Neural progenitor cell (in vitro differentiated cells): ENCODE data around the gene LRP3. TPM values are rescaled to one million over a fixed set of nuclear protein-coding genes. Genes with fewer than 3 reads are reported as not detected.
"Not testable (repeated sequence)": the region's sequence is repeated elsewhere in the genome, so short reads cannot be mapped to it uniquely, and the experiment has no call there.

Experiments used
- DNase-seq: peaks from one replicate; pipeline ENCODE4 v3.0.0-alpha.2; 2016; ENCODE audit warnings: low spot score
- H2AFZ ChIP-seq: fragments of 200-600 bp; sonication (generic); replicated peaks from 2 replicates; pipeline ENCODE4 v1.6.1; 2016; ENCODE audit warnings: antibody characterized with exemption
- H3F3A ChIP-seq: fragments of 200-600 bp; sonication (generic); 2 replicates; pipeline ENCODE4 v1.6.1; 2016; ENCODE audit warnings: antibody characterized with exemption, low read depth
- H3K27ac ChIP-seq: fragments of 200-600 bp; sonication (generic); 2 replicates; pipeline ENCODE4 v1.5.1; 2016; ENCODE audit warnings: mild to moderate bottlenecking
- H3K27me3 ChIP-seq: fragments of 200-600 bp; sonication (generic); 2 replicates; pipeline ENCODE4 v1.6.1; 2016; ENCODE audit warnings: mild to moderate bottlenecking, moderate library complexity
- H3K36me3 ChIP-seq: fragments of 200-600 bp; sonication (generic); 2 replicates; pipeline ENCODE4 v1.5.1; 2016
- H3K4me1 ChIP-seq: fragments of 200-600 bp; sonication (generic); 2 replicates; pipeline ENCODE4 v1.6.1; 2016; ENCODE audit warnings: mixed run types
- H3K4me2 ChIP-seq: fragments of 200-600 bp; sonication (generic); 2 replicates; pipeline ENCODE4 v1.6.1; 2016
- H3K4me3 ChIP-seq: fragments of 200-600 bp; sonication (generic); 2 replicates; pipeline ENCODE4 v1.5.1; 2016
- H3K79me2 ChIP-seq: fragments of 200-600 bp; sonication (generic); 2 replicates; pipeline ENCODE4 v1.6.1; 2016; ENCODE audit warnings: low read depth
- H3K9ac ChIP-seq: fragments of 200-600 bp; sonication (generic); 2 replicates; pipeline ENCODE4 v1.6.1; 2016
- H3K9me3 ChIP-seq: fragments of 200-600 bp; sonication (generic); 2 replicates; pipeline ENCODE4 v1.5.1; 2016; ENCODE audit warnings: low read depth
- H4K20me1 ChIP-seq: fragments of 200-600 bp; sonication (generic); 2 replicates; pipeline ENCODE4 v1.6.1; 2016; ENCODE audit warnings: low read depth
- H3K27ac Mint-ChIP-seq: 3 replicates; pipeline ENCODE4 v1.8.0; 2021; ENCODE audit warnings: mixed read lengths
- H3K27me3 Mint-ChIP-seq: 2 replicates; pipeline ENCODE4 v1.8.0; 2022; ENCODE audit warnings: low read depth, mild to moderate bottlenecking, inconsistent platforms, moderate library complexity, mixed read lengths; ENCODE audit not compliant: insufficient read depth
- H3K36me3 Mint-ChIP-seq: 3 replicates; pipeline ENCODE4 v1.8.0; 2021; ENCODE audit warnings: mixed read lengths
- H3K4me1 Mint-ChIP-seq: 3 replicates; pipeline ENCODE4 v1.8.0; 2021; ENCODE audit warnings: mixed read lengths
- H3K4me3 Mint-ChIP-seq: 3 replicates; pipeline ENCODE4 v1.8.0; 2021; ENCODE audit warnings: mild to moderate bottlenecking, moderate library complexity, mixed read lengths
- H3K9me3 Mint-ChIP-seq: 3 replicates; pipeline ENCODE4 v1.8.0; 2020; ENCODE audit warnings: mixed read lengths
- CTCF ChIP-seq: fragments of 200-600 bp; sonication (generic); IDR thresholded peaks from 2 replicates; pipeline ENCODE4 v1.5.1; 2017; ENCODE audit warnings: antibody characterized with exemption, mild to moderate bottlenecking
- EZH2 ChIP-seq: fragments of 200-600 bp; sonication (generic); IDR thresholded peaks from 2 replicates; pipeline ENCODE4 v1.6.1; 2017; ENCODE audit warnings: antibody characterized with exemption, mild to moderate bottlenecking, moderate library complexity
- EZH2phosphoT487 ChIP-seq: fragments of 200-600 bp; sonication (generic); IDR thresholded peaks from 2 replicates; pipeline ENCODE4 v1.6.1; 2017; ENCODE audit warnings: antibody characterized with exemption
- total RNA-seq: library from RNA; depleted of rRNA; stranded (reverse); fragments of >200 nt; gene quantifications from 2 replicates; pipeline ENCODE4 v1.2.3, GENCODE V29; 2015; ENCODE audit warnings: low replicate concordance

LRP3 gene
- total RNA-seq, 1 donor from 2014 or later: 7.5 TPM

- no peak for DNase-seq
- Histone ChIP-seq H3K4me3 (no peak overlapping the region), H3K27ac (no peak overlapping the region), H3K4me2 (no peak overlapping the region), H3K79me2 (no peaks in the 10 kb centered on the region), H3K9ac (no peak overlapping the region), H3K27me3 (no peaks in the 10 kb centered on the region), H4K20me1 (no peaks in the 10 kb centered on the region), H3F3A (no peaks in the 10 kb centered on the region), H3K4me1 (no peaks in the 10 kb centered on the region), H3K9me3 (no peaks in the 10 kb centered on the region), H3K36me3 (no peaks in the 10 kb centered on the region), H2AFZ (no peak overlapping the region)
- Mint-ChIP-seq H3K27ac (no peak overlapping the region), H3K27me3 (peaks cover 7% of the 10 kb centered on the region), H3K4me3 (no peak overlapping the region), H3K36me3 (no peaks in the 10 kb centered on the region), H3K9me3 (no peaks in the 10 kb centered on the region), H3K4me1 (no peaks in the 10 kb centered on the region)
- no peak for TF ChIP-seq EZH2phosphoT487
Observed at GRCh38 chr19:33150852-33151518, 43.1 kb upstream of the LRP3 start.

- Histone ChIP-seq H3K79me2 (no peaks in the 10 kb centered on the region), H3K27ac (no peak overlapping the region), H3K4me2 (no peak overlapping the region), H3K27me3 (no peaks in the 10 kb centered on the region), H3F3A (no peaks in the 10 kb centered on the region), H3K9ac (no peak overlapping the region), H3K36me3 (no peaks in the 10 kb centered on the region), H4K20me1 (no peaks in the 10 kb centered on the region), H3K4me3 (no peak overlapping the region), H2AFZ (no peak overlapping the region), H3K9me3 (no peaks in the 10 kb centered on the region), H3K4me1 (no peaks in the 10 kb centered on the region)
- H3K4me1 Mint-ChIP-seq: no peaks in the 10 kb centered on the region
- no peak overlapping the region for H3K4me3 Mint-ChIP-seq
- no peaks in the 10 kb centered on the region for H3K36me3 Mint-ChIP-seq
- no peak overlapping the region for H3K27ac Mint-ChIP-seq
- TF ChIP-seq EZH2phosphoT487 (no peak), CTCF (no peak), EZH2 (no peak)
- no peak for DNase-seq
- H3K9me3 Mint-ChIP-seq: no peaks in the 10 kb centered on the region
- H3K27me3 Mint-ChIP-seq: peaks cover 5% of the 10 kb centered on the region
Observed at GRCh38 chr19:33152176-33152575, 42.0 kb upstream of the LRP3 start.

GRCh38 chr19:33152625-33153024 lies 41.5 kb upstream of the LRP3 start:
- not testable (repeated sequence) for H3K36me3 Mint-ChIP-seq, H3K79me2 ChIP-seq, H3K9me3 Mint-ChIP-seq, DNase-seq, H3K36me3 ChIP-seq, H4K20me1 ChIP-seq, H3K27ac Mint-ChIP-seq, H3F3A ChIP-seq, H3K27ac ChIP-seq, H3K9ac ChIP-seq, H3K4me3 ChIP-seq, H2AFZ ChIP-seq, H3K9me3 ChIP-seq, H3K4me1 ChIP-seq, H3K4me1 Mint-ChIP-seq, H3K4me3 Mint-ChIP-seq, H3K4me2 ChIP-seq, H3K27me3 Mint-ChIP-seq, H3K27me3 ChIP-seq

- H3K9me3 ChIP-seq, H4K20me1 ChIP-seq, H3K9ac ChIP-seq, H3K9me3 Mint-ChIP-seq, H3K4me3 ChIP-seq, H3F3A ChIP-seq, H3K27ac ChIP-seq, DNase-seq, H3K4me2 ChIP-seq, H2AFZ ChIP-seq, H3K79me2 ChIP-seq, H3K4me1 ChIP-seq, H3K4me1 Mint-ChIP-seq, H3K27ac Mint-ChIP-seq, H3K27me3 ChIP-seq, H3K36me3 Mint-ChIP-seq, H3K27me3 Mint-ChIP-seq, H3K36me3 ChIP-seq, H3K4me3 Mint-ChIP-seq: not testable (repeated sequence)
Observed at GRCh38 chr19:33154313-33154712, 39.8 kb upstream of the LRP3 start.

- peaks cover 2% of the 10 kb centered on the region for H3K36me3 Mint-ChIP-seq
- no peaks in the 10 kb centered on the region for H3K9me3 ChIP-seq
- peaks cover 7% of the 10 kb centered on the region for H3K27me3 Mint-ChIP-seq
- no peak overlapping the region for H3K4me2 ChIP-seq
- no peaks in the 10 kb centered on the region for H3K36me3 ChIP-seq
- H2AFZ ChIP-seq: no peak overlapping the region
- H3K79me2 ChIP-seq: no peaks in the 10 kb centered on the region
- no peaks in the 10 kb centered on the region for H3K4me1 ChIP-seq
- no peak overlapping the region for H3K27ac Mint-ChIP-seq
- no peak overlapping the region for H3K4me3 ChIP-seq
- H3K4me3 Mint-ChIP-seq: no peak overlapping the region
- no peak overlapping the region for H3K27ac ChIP-seq
- H3K27me3 ChIP-seq: no peaks in the 10 kb centered on the region
- no peak for TF ChIP-seq EZH2phosphoT487
- no peak for TF ChIP-seq EZH2
- no peak for TF ChIP-seq CTCF
- H3K9me3 Mint-ChIP-seq: no peaks in the 10 kb centered on the region
- no peaks in the 10 kb centered on the region for H3F3A ChIP-seq
- H3K9ac ChIP-seq: no peak overlapping the region
- H3K4me1 Mint-ChIP-seq: no peaks in the 10 kb centered on the region
- DNase-seq: no peak
- H4K20me1 ChIP-seq: no peaks in the 10 kb centered on the region
Observed at GRCh38 chr19:33156334-33156733, 37.8 kb upstream of the LRP3 start.
